Ishikawa (cell line): ENCODE measurements around the gene RNU5B-1.

ENCODE experiments used
- CEBPB ChIP-seq: IDR thresholded peaks from 2 replicates; pipeline ENCODE4 v1.6.1; 2012
- CREB1 ChIP-seq: IDR thresholded peaks from 2 replicates; pipeline ENCODE4 v1.6.1; 2012; ENCODE audit warnings: low read depth
- EGR1 ChIP-seq: IDR thresholded peaks from 2 replicates; pipeline ENCODE4 v1.6.1; 2012
- EP300 ChIP-seq: IDR thresholded peaks from 2 replicates; pipeline ENCODE4 v1.6.1; 2012; ENCODE audit warnings: borderline replicate concordance
- FOXM1 ChIP-seq: IDR thresholded peaks from 2 replicates; pipeline ENCODE4 v1.6.1; 2012; ENCODE audit warnings: low read depth, borderline replicate concordance
- NFIC ChIP-seq: IDR thresholded peaks from 2 replicates; pipeline ENCODE4 v1.6.1; 2012
- RAD21 ChIP-seq: IDR thresholded peaks from 2 replicates; pipeline ENCODE4 v1.6.1; 2012; ENCODE audit warnings: low read depth
- TAF1 ChIP-seq: IDR thresholded peaks from 2 replicates; pipeline ENCODE4 v1.6.1; 2012; ENCODE audit warnings: low read depth, mild to moderate bottlenecking
- TCF12 ChIP-seq: IDR thresholded peaks from 2 replicates; pipeline ENCODE4 v1.6.1; 2012; ENCODE audit warnings: low read depth
- TEAD4 ChIP-seq: IDR thresholded peaks from 2 replicates; pipeline ENCODE4 v1.6.1; 2012
- YY1 ChIP-seq: IDR thresholded peaks from 2 replicates; pipeline ENCODE4 v1.6.1; 2012; ENCODE audit warnings: low read depth
- ZBTB7A ChIP-seq: IDR thresholded peaks from 2 replicates; pipeline ENCODE4 v1.6.1; 2012; ENCODE audit warnings: low read depth
- TF ChIP-seq, protein P1 (sequence below): IDR thresholded peaks from 2 replicates; pipeline ENCODE4 v1.6.1; 2012
- TF ChIP-seq, protein P2 (sequence below): IDR thresholded peaks from 2 replicates; pipeline ENCODE4 v1.6.1; 2012; ENCODE audit warnings: low read depth, mild to moderate bottlenecking
- TF ChIP-seq, protein P3 (sequence below): IDR thresholded peaks from 2 replicates; pipeline ENCODE4 v1.6.1; 2012

RNU5B-1 gene

DNA sequence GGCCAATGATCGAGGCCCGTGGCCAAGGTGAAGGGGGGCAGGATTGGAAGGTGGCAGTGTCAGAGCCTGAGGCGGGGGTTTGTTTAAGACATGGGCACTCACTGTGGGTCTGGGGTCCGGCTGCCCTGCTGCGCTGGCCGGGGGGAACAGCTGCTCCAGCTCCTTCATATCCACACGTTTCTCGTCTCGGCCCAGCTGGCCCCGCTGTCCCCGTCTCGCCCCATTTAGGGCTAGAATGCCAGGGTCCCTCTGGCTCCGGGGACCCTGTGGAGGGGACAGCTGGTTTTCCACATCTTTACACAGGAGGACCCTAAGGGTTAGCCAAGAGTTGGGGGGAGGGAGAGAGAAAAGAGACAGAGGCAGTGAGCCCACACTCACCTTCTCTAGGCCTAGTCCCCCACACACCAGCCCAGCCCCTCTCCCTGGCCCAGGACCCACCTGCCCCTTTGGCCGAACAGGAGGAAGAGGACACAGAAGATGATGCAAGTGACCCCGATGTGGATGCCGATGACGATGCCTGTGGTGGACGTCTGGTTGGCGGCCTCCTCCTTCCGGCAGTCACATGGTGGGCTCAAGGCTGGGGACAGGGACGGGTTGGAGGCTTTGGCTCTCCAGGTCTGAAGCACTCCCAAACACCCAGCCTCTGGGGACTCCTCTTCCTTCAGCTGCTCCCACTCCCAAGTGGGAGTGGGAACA lies 25.0 kb downstream of the RNU5B-1 start:
- TF ChIP-seq CEBPB = no peak
- TF ChIP-seq YY1 = no peak
- no peak for TF ChIP-seq TEAD4
- TF ChIP-seq FOXM1 = no peak

DNA sequence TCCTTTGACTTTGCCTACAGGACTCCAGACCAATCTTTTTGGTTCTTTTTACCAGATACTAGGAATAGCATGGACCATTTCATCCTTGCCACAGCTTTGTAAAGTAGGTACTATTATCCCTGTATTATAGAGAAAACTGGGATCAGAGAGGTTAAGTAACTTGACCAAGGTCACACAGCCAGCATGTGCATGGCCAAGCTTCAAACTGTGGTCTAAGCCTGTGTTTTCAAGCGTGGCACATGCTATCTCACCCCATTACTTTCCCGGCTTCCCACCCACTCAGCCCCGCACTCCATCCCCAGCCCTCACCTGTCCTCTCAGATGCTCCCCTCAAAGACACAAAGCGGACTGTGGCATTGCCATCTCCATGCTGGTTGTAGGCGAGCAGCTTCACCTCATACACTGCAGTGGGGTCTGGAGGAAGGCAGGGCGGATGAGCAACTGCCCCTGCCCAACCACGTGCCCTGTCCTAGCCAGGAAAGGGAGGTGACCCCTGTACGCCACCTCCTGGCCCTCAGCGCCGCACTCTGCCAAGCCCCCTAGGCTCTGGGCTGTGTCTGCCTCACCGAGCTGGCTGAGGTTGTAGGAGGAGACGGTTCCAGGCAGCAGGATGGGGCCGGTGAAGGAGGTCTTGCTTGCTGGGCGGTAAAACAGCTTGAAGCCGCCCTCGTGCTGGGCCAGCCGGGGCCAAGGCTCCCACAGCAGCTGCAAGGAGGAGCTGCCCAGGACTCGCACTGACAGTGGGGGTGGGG lies 25.7 kb downstream of the RNU5B-1 start:
- no peak for TF ChIP-seq YY1
- TF ChIP-seq FOXM1 = no peak
- TF ChIP-seq, protein P1, sequence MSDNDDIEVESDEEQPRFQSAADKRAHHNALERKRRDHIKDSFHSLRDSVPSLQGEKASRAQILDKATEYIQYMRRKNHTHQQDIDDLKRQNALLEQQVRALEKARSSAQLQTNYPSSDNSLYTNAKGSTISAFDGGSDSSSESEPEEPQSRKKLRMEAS = no peak
- no peak for TF ChIP-seq NFIC
- TF ChIP-seq TAF1 = no peak
- TF ChIP-seq CREB1 = no peak
- TF ChIP-seq ZBTB7A = no peak
- TF ChIP-seq EP300 = no peak
- TF ChIP-seq EGR1 = no peak
- TF ChIP-seq, protein P2, sequence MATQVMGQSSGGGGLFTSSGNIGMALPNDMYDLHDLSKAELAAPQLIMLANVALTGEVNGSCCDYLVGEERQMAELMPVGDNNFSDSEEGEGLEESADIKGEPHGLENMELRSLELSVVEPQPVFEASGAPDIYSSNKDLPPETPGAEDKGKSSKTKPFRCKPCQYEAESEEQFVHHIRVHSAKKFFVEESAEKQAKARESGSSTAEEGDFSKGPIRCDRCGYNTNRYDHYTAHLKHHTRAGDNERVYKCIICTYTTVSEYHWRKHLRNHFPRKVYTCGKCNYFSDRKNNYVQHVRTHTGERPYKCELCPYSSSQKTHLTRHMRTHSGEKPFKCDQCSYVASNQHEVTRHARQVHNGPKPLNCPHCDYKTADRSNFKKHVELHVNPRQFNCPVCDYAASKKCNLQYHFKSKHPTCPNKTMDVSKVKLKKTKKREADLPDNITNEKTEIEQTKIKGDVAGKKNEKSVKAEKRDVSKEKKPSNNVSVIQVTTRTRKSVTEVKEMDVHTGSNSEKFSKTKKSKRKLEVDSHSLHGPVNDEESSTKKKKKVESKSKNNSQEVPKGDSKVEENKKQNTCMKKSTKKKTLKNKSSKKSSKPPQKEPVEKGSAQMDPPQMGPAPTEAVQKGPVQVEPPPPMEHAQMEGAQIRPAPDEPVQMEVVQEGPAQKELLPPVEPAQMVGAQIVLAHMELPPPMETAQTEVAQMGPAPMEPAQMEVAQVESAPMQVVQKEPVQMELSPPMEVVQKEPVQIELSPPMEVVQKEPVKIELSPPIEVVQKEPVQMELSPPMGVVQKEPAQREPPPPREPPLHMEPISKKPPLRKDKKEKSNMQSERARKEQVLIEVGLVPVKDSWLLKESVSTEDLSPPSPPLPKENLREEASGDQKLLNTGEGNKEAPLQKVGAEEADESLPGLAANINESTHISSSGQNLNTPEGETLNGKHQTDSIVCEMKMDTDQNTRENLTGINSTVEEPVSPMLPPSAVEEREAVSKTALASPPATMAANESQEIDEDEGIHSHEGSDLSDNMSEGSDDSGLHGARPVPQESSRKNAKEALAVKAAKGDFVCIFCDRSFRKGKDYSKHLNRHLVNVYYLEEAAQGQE = no peak
- no peak for TF ChIP-seq CEBPB
- TF ChIP-seq TCF12 = no peak
- no peak for TF ChIP-seq TEAD4
- TF ChIP-seq RAD21 = no peak
- TF ChIP-seq, protein P3, sequence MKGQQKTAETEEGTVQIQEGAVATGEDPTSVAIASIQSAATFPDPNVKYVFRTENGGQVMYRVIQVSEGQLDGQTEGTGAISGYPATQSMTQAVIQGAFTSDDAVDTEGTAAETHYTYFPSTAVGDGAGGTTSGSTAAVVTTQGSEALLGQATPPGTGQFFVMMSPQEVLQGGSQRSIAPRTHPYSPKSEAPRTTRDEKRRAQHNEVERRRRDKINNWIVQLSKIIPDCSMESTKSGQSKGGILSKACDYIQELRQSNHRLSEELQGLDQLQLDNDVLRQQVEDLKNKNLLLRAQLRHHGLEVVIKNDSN = no peak

DNA sequence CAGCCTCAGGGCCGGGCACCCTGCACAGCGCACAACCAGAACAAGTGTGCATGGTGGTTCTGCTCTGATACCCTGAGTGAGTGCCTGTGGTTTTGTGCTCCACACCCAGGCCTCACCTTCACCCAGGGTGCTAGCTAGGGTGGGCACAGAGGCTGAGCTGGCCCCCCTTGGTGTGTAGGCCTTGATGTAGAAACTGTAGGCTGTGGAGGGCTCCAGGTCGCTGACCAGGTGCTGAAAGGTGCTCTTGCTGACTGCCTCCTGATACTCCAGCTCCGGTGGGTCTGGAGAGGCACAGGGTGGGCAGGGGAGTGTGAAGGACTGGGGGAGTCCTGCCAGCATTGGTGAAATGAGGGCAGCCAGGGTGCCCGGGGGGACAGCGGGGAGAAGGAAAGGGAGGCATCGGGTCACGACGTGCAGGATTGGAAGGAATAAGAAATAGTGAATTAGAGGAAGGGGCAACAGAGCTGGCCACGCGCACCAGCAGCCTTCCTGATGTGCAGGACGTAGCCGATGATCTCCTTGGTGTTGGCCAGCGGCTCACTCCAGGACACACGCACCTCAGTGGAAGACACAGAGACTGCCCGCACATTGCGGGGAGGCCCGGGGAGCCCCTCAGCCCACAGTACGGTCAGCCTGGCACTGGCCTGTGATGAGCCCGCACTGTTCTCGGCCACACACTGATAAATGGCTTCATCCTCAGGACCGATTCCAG lies 26.6 kb downstream of the RNU5B-1 start:
- TF ChIP-seq CREB1 (no peak), TEAD4 (no peak), FOXM1 (no peak), NFIC (no peak)
- TF ChIP-seq, protein P2 = peak; percentile 83
- TF ChIP-seq, protein P3 = no peak

DNA sequence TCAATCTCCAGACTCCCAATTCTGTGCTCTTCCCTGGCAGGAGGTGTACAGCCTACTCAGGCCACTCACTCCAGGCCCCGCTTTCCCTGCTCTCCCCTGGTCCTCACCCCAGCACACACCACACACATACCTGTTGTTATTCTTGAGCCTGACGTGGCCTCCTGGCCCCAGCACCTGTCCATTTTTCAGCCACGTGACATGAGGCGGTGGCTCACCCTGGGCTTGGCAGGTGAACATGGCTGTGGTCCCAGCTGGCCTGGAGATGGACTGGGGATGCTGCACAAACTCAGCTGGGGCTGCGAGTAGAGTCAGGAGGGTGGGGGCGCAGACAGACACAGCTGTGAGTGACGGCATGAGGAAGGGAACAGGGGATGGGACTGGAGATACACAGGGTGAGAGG lies 27.3 kb downstream of the RNU5B-1 start:
- TF ChIP-seq TAF1 (no peak), CEBPB (no peak), RAD21 (no peak), TEAD4 (no peak)

DNA sequence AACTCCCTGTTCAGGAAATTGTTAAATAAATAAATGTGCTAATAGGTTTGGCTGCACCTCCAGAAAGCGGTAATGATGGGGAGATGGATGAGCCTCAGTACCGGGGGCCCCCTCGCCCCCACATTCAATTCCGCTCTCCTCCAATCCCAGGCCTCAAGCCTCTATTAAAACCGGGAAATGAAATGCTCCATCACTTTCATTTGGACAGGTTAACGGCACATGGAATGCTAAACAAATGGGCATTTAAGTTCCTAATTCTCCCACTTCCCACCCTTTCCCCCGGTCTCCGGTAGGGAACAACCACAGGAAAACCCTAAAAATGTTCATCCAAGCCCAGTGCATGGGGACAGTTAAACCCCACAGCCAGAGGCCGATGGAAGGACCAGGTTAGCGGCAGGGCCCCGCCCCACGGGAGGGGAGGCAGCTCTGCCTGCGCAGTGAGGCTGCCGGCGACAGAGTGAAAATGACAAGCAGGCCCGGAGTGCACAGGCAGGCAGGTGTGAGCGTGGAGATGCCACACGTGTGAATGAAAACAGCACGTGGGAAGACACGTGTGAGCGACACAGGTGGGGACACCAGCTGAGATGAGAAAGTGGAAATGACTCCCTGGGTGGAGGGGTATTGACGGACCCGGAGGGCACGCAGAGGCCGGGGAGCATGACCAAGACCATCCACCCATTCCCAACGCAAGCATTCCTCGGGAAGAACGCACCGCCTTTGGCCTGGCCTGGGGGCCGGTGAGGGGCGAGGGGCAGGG lies 28.1 kb downstream of the RNU5B-1 start:
- TF ChIP-seq CREB1 (no peak), ZBTB7A (no peak), TCF12 (no peak), NFIC (no peak), YY1 (no peak), TAF1 (no peak), EP300 (no peak), EGR1 (no peak), TEAD4 (no peak), FOXM1 (no peak), RAD21 (no peak)
- TF ChIP-seq, protein P1 = no peak
- TF ChIP-seq, protein P2 = no peak
- TF ChIP-seq, protein P3 = no peak
